Measurements from ENCODE around the gene HDHD5.

DNA sequence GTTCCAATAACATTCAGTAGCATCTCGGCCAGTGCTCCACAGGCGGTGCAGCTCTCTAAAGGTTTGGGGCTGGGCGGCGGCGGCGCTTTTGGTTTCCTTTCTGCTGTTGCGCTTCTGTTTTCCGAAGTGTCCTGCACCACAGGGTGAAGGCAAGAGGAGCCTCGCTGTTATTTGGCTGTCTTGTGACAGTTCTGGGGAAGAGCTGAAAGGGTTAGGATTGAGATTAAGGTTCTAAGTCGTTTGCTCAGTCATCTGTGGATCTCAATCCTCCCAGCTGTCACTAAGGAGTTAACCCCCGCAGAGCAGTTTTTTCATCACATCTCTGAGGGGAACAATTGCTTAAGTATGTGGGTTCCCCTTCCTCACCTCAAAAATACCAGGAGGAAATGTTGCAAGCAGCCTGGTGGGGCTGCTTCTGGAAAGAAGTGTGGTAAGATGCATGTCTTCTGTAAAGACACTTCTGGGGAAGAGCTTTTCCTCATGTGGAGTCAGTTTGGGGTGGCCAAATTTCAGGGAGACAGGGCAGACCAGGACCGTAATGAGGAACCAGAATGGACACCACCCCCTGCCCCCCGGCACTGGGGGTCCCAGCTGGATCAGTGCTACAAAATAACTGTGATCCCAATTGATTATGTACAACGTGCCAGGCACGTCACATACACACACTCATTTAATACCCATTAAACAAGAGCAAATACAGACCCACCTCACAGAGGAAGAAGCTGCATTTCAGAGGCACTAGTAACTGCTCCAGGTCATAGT, 52.1 kb downstream of the HDHD5 start:
- TF ChIP-seq, protein P1, sequence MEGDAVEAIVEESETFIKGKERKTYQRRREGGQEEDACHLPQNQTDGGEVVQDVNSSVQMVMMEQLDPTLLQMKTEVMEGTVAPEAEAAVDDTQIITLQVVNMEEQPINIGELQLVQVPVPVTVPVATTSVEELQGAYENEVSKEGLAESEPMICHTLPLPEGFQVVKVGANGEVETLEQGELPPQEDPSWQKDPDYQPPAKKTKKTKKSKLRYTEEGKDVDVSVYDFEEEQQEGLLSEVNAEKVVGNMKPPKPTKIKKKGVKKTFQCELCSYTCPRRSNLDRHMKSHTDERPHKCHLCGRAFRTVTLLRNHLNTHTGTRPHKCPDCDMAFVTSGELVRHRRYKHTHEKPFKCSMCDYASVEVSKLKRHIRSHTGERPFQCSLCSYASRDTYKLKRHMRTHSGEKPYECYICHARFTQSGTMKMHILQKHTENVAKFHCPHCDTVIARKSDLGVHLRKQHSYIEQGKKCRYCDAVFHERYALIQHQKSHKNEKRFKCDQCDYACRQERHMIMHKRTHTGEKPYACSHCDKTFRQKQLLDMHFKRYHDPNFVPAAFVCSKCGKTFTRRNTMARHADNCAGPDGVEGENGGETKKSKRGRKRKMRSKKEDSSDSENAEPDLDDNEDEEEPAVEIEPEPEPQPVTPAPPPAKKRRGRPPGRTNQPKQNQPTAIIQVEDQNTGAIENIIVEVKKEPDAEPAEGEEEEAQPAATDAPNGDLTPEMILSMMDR (IDR thresholded peaks at IDR 0.05): no peak
- no peak for TF ChIP-seq POLR2A (IDR thresholded peaks at IDR 0.05)
